A673 (cell line): ENCODE results near the gene CLEC4E. TPM values are rescaled to one million over a fixed set of nuclear protein-coding genes. Genes with fewer than 3 reads are reported as not detected.

ENCODE experiments used
- BruUV-seq: library from RNA; stranded (reverse); fragments of 400-500 nt; replicated peaks from 2 replicates; lab custom pipeline; 2021; lab: Mats Ljungman, UMichigan
- CTCF ChIA-PET: fragments of 300-600 bp; sonication (Branson Sonifier 250); formaldehyde crosslinking; loops from one replicate; lab custom pipeline; 2022; ENCODE audit warnings: antibody characterized with exemption; lab: Charles Lee
- POLR2A ChIA-PET: fragments of 300-600 bp; sonication (Branson Sonifier 250); formaldehyde crosslinking; loops from one replicate; lab custom pipeline; 2022; ENCODE audit warnings: antibody characterized with exemption; ENCODE audit not compliant: low non-redundant PET; lab: Charles Lee
- DNase-seq: peaks from one replicate; pipeline ENCODE4 v3.0.0-alpha.2; 2015; ENCODE audit warnings: low spot score
- H3K27ac ChIP-seq: fragments of 200-600 bp; sonication (generic); 2 replicates; pipeline ENCODE4 v1.5.1; 2016; ENCODE audit warnings: mixed run types, low read depth, mild to moderate bottlenecking, mixed read lengths, antibody characterized with exemption, low read length; ENCODE audit not compliant: poor library complexity, severe bottlenecking
- H3K27me3 ChIP-seq: fragments of 200-600 bp; sonication (generic); replicated peaks from 2 replicates; pipeline ENCODE4 v1.6.1; 2017; ENCODE audit warnings: mixed run types, low read depth, mild to moderate bottlenecking, mixed read lengths, antibody characterized with exemption, low read length; ENCODE audit not compliant: insufficient read depth, poor library complexity
- H3K36me3 ChIP-seq: fragments of 200-600 bp; sonication (generic); 2 replicates; pipeline ENCODE4 v1.6.1; 2016; ENCODE audit warnings: mixed run types, mild to moderate bottlenecking, mixed read lengths, antibody characterized with exemption, low read length; ENCODE audit not compliant: insufficient read depth, poor library complexity, severe bottlenecking
- H3K4me1 ChIP-seq: fragments of 200-600 bp; sonication (generic); 2 replicates; pipeline ENCODE4 v1.6.1; 2017; ENCODE audit warnings: mixed run types, mild to moderate bottlenecking, mixed read lengths, antibody characterized with exemption, low read length; ENCODE audit not compliant: insufficient read depth, poor library complexity, severe bottlenecking
- H3K4me3 ChIP-seq: fragments of 200-600 bp; sonication (generic); 2 replicates; pipeline ENCODE4 v1.5.1; 2016; ENCODE audit warnings: low read depth, mixed run types, mild to moderate bottlenecking, mixed read lengths, low read length; ENCODE audit not compliant: poor library complexity, severe bottlenecking
- H3K9me3 ChIP-seq: fragments of 200-600 bp; sonication (generic); 2 replicates; pipeline ENCODE4 v1.6.1; 2016; ENCODE audit warnings: mixed run types, low read depth, mild to moderate bottlenecking, mixed read lengths, antibody characterized with exemption, low read length; ENCODE audit not compliant: poor library complexity, severe bottlenecking
- CTCF ChIP-seq: fragments of 300-800, 200-600 bp; sonication (generic); conservative IDR thresholded peaks from 2 replicates; pipeline ENCODE4 v1.5.1; 2017; ENCODE audit warnings: low read depth, mild to moderate bottlenecking, antibody characterized with exemption, low read length, moderate library complexity, mixed read lengths
- EZH2 ChIP-seq: fragments of 200-600 bp; sonication (generic); IDR thresholded peaks from 2 replicates; pipeline ENCODE4 v1.6.1; 2017; ENCODE audit warnings: borderline replicate concordance, low read depth, mild to moderate bottlenecking, mixed read lengths, antibody characterized with exemption, low read length; ENCODE audit not compliant: poor library complexity, severe bottlenecking
- intact Hi-C: fragments of 100-400 bp; cut with micrococcal nuclease; formaldehyde crosslinking; loops from one replicate; pipeline ENCODE4 v1.10.0; 2022; ENCODE audit not compliant: unreplicated experiment
- total RNA-seq: library from RNA; stranded (reverse); gene quantifications from 2 replicates; pipeline ENCODE4 v1.2.3, GENCODE V29; 2021

Gene CLEC4E
- total RNA-seq, 1 experiment from 2014 or later = not detected

- DNase-seq = no peak
- Histone ChIP-seq H3K4me3 (no peak overlapping the region), H3K36me3 (no peaks in the 10 kb centered on the region), H3K27ac (no peak overlapping the region), H3K27me3 (peaks cover 5% of the 10 kb centered on the region), H3K4me1 (no peaks in the 10 kb centered on the region), H3K9me3 (no peaks in the 10 kb centered on the region)
- no TSS peak for BruUV-seq
- no peak for TF ChIP-seq CTCF
- no peak for TF ChIP-seq EZH2
- ChIA-PET CTCF (interaction anchor here (0.6 kb wide), 1 partner anchor 1123 kb away, joined by 3 read pairs; no protein-coding TSS in a partner anchor), POLR2A (no interaction called here)
- intact Hi-C loops = no loop called here
Observed at GRCh38 chr12:8493084-8493483, 47.6 kb downstream of the CLEC4E start.

GRCh38 chr12:8491646-8492530 is 48.8 kb downstream of the CLEC4E start:
- TF ChIP-seq CTCF (no peak), EZH2 (no peak)
- no TSS peak for BruUV-seq
- CTCF ChIA-PET = interaction anchor here (0.6 kb wide), 1 partner anchor 1124 kb away, joined by 3 read pairs; no protein-coding TSS in a partner anchor

More at GRCh38 chr12:8491646-8492530, 48.8 kb downstream of the CLEC4E start:
- Histone ChIP-seq H3K27ac (no peak overlapping the region), H3K4me3 (no peak overlapping the region), H3K4me1 (no peaks in the 10 kb centered on the region), H3K9me3 (no peaks in the 10 kb centered on the region), H3K27me3 (peaks cover 5% of the 10 kb centered on the region), H3K36me3 (no peaks in the 10 kb centered on the region)
- POLR2A ChIA-PET = interaction anchor here (0.5 kb wide), 1 partner anchor 320 kb away, joined by 4 read pairs; no protein-coding TSS in a partner anchor
- no peak for DNase-seq
- intact Hi-C loops = no loop called here

Other genes with a start within 250 kb of the CLEC4E start
- gene CLEC6A, start 84.9 kb downstream of the CLEC4E start, total RNA-seq = not detected in 2 replicates
- gene CLEC4D, start 27.4 kb downstream of the CLEC4E start, total RNA-seq = not detected in 2 replicates
- gene AICDA, start 72.0 kb upstream of the CLEC4E start, total RNA-seq = not detected in 2 replicates
- 0.52 and 1.7 TPM in 2 replicates for gene MFAP5, start 121.9 kb upstream of the CLEC4E start, total RNA-seq
- gene RIMKLB, start 157.1 kb upstream of the CLEC4E start, total RNA-seq = 21.9 and 27.2 TPM in 2 replicates